Mucosa of stomach (tissue), 1 donor: ENCODE results near the gene BCL2L1.
"Not testable (repeated sequence)": the region's sequence is repeated elsewhere in the genome, so short reads cannot be mapped to it uniquely, and the experiment has no call there.

ENCODE experiments used
- H3K27me3 ChIP-seq: one replicate; pipeline ENCODE4 v1.7.0; 2013; ENCODE audit warnings: mild to moderate bottlenecking, low read length; ENCODE audit not compliant: control insufficient read depth, insufficient read depth
- H3K36me3 ChIP-seq: one replicate; pipeline ENCODE4 v1.7.0; 2013; ENCODE audit warnings: low read length; ENCODE audit not compliant: control insufficient read depth, insufficient read depth
- H3K4me1 ChIP-seq: one replicate; pipeline ENCODE4 v1.7.0; 2013; ENCODE audit warnings: mild to moderate bottlenecking, low read length; ENCODE audit not compliant: control insufficient read depth, insufficient read depth
- H3K4me3 ChIP-seq: one replicate; pipeline ENCODE4 v1.7.0; 2013; ENCODE audit warnings: low read length
- H3K9ac ChIP-seq: one replicate; pipeline ENCODE4 v1.7.0; 2013; ENCODE audit warnings: mild to moderate bottlenecking, low read length, moderate library complexity
- H3K9me3 ChIP-seq: one replicate; pipeline ENCODE4 v1.7.0; 2013; ENCODE audit warnings: mild to moderate bottlenecking, low read length, moderate library complexity; ENCODE audit not compliant: control insufficient read depth
- donor health status: Pancreatic carcinoma.

Gene BCL2L1

DNA sequence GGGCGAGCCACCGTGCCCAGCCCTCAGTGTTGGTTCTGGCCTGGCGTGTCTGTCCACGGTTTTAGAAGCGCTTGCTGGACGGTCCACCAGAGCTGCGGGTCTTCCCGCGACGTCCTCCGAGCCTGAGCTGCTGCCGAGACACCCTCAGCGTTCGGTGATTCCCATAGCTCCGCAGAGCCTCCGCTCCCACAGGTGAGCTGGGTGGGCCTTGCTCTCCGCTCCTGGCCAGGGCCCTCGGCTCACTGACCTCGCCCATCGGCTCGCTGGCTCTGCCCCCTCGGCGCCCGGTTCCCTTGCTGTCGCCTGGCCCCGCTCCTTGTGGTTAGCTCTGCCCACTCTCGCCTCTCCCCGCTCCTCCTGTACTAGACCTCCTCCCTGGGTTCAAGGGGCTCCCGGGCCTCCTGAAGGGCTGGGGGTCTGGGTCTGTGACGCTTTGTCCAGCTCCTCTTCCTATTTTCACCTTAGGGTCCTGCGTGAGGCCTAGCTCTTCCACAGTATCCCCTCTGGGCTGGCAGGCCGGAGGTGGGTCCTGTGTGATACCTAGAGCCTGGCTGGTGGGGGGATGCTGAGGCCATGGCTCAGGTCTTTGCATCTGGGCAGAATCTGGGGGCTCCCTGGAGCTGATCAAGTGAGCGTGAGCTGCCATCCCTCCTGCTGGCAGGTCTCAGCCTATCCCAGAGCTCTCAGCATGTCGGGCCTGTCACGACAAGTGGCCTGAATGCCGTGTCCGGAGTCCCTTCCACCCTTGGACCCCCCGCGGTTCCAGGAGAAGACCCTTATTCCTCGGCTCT, 89.9 kb downstream of the BCL2L1 start:
- peaks cover 4% of the 10 kb centered on the region for H3K27me3 ChIP-seq
- no peak overlapping the region for H3K4me3 ChIP-seq
- no peaks in the 10 kb centered on the region for H3K9me3 ChIP-seq
- H3K4me1 ChIP-seq, result no peaks in the 10 kb centered on the region
- no peak overlapping the region for H3K9ac ChIP-seq
- H3K36me3 ChIP-seq, result no peaks in the 10 kb centered on the region

DNA sequence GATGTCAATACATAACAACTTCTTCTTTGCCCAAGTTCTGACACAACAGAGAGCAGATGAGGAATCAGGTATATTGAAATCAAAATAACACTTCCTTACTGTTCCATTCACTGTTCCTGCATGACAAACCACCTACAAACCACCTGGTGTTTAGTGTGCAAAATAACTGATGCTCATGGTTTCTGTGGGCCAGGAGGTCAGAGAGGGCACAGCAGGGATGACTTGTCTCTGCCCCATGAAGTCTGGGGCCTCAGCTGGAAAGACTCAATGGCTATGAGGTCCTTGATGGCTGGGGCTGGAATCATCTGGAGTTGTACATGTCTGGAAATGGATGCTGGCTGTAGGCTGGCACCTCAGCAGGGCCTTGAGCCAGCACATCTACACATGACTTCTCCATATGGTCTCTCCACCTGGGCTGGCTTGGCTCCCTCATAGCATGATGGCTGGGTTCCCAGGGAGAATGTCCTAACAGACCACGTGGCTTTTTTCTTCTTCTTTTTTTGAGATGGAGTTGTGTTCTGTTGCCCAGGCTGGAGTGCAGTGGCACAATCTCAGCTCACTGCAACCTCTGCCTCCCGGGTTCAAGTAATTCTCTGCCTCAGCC, 92.4 kb downstream of the BCL2L1 start:
- H3K9me3 ChIP-seq, result no peaks in the 10 kb centered on the region
- no peaks in the 10 kb centered on the region for H3K36me3 ChIP-seq
- H3K9ac ChIP-seq, result no peak overlapping the region
- H3K4me3 ChIP-seq, result no peak overlapping the region
- H3K27me3 ChIP-seq, result no peaks in the 10 kb centered on the region
- no peaks in the 10 kb centered on the region for H3K4me1 ChIP-seq

DNA sequence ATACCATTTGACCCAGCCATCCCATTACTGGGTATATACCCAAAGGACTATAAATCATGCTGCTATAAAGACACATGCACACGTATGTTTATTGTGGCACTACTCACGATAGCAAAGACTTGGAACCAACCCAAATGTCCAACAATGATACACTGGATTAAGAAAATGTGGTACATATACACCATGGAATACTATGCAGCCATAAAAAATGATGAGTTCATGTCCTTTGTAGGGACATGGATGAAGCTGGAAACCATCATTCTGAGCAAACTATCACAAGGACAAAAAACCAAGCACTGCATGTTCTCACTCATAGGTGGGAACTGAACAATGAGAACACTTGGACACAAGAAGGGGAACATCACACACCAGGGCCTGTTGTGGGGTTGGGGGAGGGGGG, 94.6 kb downstream of the BCL2L1 start:
- H3K27me3 ChIP-seq, H3K9me3 ChIP-seq, H3K4me3 ChIP-seq, H3K4me1 ChIP-seq, H3K36me3 ChIP-seq, H3K9ac ChIP-seq: not testable (repeated sequence)

DNA sequence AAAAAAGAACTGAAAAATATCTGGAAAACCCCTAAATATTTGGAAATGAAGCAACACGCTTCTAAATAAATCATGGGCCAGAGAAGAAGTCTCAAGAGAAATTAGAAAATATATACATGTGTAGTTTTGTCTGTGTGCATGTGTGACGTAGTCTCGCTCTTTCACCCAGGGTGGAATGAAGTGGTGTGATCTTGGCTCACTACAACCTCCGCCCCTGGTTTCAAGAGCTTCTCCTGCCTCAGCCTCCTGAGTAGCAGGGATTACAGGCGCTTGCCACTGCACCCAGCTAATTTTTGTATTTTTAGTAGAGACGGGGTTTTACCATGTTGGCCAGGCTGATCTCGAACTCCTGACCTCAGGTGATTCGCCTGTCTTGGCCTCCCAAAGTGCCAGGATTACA, 96.1 kb downstream of the BCL2L1 start:
- not testable (repeated sequence) for H3K27me3 ChIP-seq, H3K9ac ChIP-seq, H3K4me1 ChIP-seq, H3K9me3 ChIP-seq, H3K36me3 ChIP-seq, H3K4me3 ChIP-seq

DNA sequence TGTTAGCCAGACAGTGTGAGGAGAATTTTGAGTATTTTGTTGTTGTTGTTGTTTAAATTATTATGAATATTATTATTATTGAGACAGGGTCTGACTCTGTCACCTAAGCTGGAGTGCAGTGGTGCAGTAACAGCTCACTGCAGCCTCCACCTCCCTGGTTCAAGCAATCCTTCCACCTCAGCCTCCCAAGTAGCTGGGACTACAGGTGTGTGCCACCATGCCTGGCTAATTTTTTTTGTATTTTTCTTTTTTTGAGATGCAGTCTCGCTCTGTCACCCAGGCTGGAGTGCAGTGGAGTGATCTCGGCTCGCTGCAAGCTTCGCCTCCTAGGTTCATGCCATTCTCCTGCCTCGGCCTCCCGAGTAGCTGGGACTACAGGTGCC, 99.6 kb downstream of the BCL2L1 start:
- H3K9me3 ChIP-seq, H3K9ac ChIP-seq, H3K27me3 ChIP-seq, H3K4me1 ChIP-seq, H3K4me3 ChIP-seq, H3K36me3 ChIP-seq: not testable (repeated sequence)

DNA sequence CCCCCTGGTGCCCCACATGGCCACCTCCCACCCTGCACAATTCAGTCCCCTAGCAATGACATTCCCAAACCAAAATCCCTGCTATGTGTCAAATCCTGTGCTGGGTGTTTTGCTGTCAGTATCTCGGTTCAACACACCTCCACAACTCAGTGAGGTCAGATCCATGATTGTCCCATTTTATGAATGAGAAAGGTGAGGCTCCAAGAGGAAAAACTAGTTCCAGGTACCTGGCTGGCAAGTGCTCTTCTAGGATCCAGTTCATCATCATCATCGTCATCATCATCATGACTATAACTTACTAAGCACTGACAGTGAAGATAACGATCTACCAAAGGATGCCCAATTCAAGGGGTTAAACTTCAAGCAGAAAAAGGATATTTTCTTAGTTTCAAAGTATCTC, 102.4 kb downstream of the BCL2L1 start:
- Histone ChIP-seq H3K9me3 (no peaks in the 10 kb centered on the region), H3K4me1 (peaks cover 4% of the 10 kb centered on the region), H3K9ac (no peak overlapping the region), H3K36me3 (no peaks in the 10 kb centered on the region), H3K4me3 (no peak overlapping the region), H3K27me3 (no peaks in the 10 kb centered on the region)

DNA sequence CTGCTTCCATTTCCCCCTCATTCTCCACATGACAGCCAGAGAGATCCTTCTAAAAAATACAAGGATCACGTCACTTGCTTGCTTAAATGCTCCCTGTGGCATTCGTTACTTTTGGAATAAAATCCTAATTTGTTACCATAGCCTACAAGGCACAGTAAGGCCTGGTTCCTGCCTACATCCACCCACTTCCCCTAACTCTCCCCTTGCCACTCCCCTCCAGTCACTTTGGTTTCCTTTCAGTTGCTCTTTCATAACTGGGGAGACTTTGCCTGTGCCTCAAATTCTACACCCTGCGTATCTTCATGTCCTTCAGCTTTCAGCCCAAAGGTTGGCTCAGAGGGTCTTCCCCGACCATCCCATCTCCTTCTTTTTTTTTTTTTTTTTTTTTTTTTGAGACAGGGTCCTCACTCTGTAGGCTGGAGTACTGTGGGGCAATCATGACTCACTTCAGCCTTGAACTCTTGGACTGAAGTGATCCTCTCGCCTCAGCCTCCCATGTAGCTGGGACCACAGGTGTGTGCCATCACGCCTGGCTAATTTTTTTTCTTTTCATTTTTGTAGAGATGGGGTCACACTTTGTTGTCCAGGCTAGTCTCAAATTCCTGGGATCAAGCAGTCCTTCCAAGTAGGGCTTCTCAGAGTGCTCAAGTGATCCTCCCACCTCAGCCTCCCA, 105.1 kb downstream of the BCL2L1 start:
- peaks cover 9% of the 10 kb centered on the region for H3K4me1 ChIP-seq
- no peaks in the 10 kb centered on the region for H3K9me3 ChIP-seq
- H3K9ac ChIP-seq, result no peak overlapping the region
- no peak overlapping the region for H3K4me3 ChIP-seq
- no peaks in the 10 kb centered on the region for H3K36me3 ChIP-seq
- no peaks in the 10 kb centered on the region for H3K27me3 ChIP-seq

DNA sequence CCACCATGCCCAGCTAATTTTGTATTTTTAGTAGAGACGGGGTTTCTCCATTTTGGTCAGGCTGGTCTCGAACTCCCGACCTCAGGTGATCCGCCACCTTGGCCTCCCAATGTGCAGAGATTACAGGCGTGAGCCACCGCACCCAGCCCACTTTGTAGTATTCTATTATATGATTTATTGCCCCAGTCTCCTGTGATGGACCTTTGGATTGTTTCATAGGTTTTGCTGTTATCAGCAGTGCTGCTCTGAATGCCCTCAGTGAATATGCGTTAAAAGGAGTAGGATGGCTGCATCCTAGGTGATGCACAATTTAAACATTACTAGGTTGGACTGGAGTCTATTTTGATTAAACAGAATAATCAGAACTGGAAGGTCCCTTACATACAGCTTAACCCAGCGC, 107.3 kb downstream of the BCL2L1 start:
- peaks cover 22% of the 10 kb centered on the region for H3K4me1 ChIP-seq
- no peaks in the 10 kb centered on the region for H3K36me3 ChIP-seq
- H3K27me3 ChIP-seq, result no peaks in the 10 kb centered on the region
- no peak overlapping the region for H3K4me3 ChIP-seq
- H3K9me3 ChIP-seq, result no peaks in the 10 kb centered on the region
- H3K9ac ChIP-seq, result no peak overlapping the region
